Coronary artery (tissue), 2 donors: ENCODE measurements around the gene NEDD4L.

Experiments used
- DNase-seq: peaks from one replicate; pipeline ENCODE4 v3.0.0-alpha.2; 2017; ENCODE audit warnings: low spot score
- H3K27ac ChIP-seq, 2 donors: fragments of 200-600 bp; sonication (generic); one replicate each; pipeline ENCODE4 v1.5.1; 2016 to 2019
- H3K4me3 ChIP-seq: fragments of 200-600 bp; sonication (generic); 2 replicates; pipeline ENCODE4 v1.5.1; 2016; ENCODE audit warnings: mild to moderate bottlenecking, moderate library complexity
- CTCF ChIP-seq: fragments of 200-600 bp; sonication (generic); IDR thresholded peaks from one replicate; pipeline ENCODE4 v1.5.1; 2019; ENCODE audit warnings: antibody characterized with exemption

NEDD4L gene

GRCh38 chr18:58116818-58117217 is 72.8 kb downstream of the NEDD4L start:
- TF ChIP-seq CTCF, result no peak
- Histone ChIP-seq H3K27ac (no peak overlapping the region), H3K4me3 (no peak overlapping the region)
- no peak for DNase-seq

- Histone ChIP-seq H3K4me3 (no peak overlapping the region), H3K27ac (no peak overlapping the region)
- TF ChIP-seq CTCF, result no peak
- no peak for DNase-seq
These were observed 73.9 kb downstream of the NEDD4L start for GRCh38 chr18:58117786-58118403.

- no peak overlapping the region for H3K27ac ChIP-seq
These were observed 74.5 kb downstream of the NEDD4L start for GRCh38 chr18:58118536-58118935.

GRCh38 chr18:58119819-58120218 is 75.8 kb downstream of the NEDD4L start:
- no peak overlapping the region for H3K4me3 ChIP-seq
- no peak for TF ChIP-seq CTCF
- no peak overlapping the region for H3K27ac ChIP-seq
- DNase-seq, result no peak

More at GRCh38 chr18:58118536-58118935, 74.5 kb downstream of the NEDD4L start:
- H3K4me3 ChIP-seq, result no peak overlapping the region
- DNase-seq, result no peak
- no peak for TF ChIP-seq CTCF

- Histone ChIP-seq H3K27ac (no peak overlapping the region), H3K4me3 (no peak overlapping the region)
- no peak for DNase-seq
- no peak for TF ChIP-seq CTCF
These were observed 80.4 kb downstream of the NEDD4L start for GRCh38 chr18:58124475-58124874.

- no peak for DNase-seq
- H3K27ac ChIP-seq, result no peak overlapping the region
- H3K4me3 ChIP-seq, result no peak overlapping the region
- no peak for TF ChIP-seq CTCF
These were observed 81.2 kb downstream of the NEDD4L start for GRCh38 chr18:58125183-58125582.

GRCh38 chr18:58125756-58126155 is 81.7 kb downstream of the NEDD4L start:
- no peak overlapping the region for H3K27ac ChIP-seq
- no peak for DNase-seq
- no peak for TF ChIP-seq CTCF
- no peak overlapping the region for H3K4me3 ChIP-seq
